ENCODE measurements around the gene ZNF197. TPM values are rescaled to one million over a fixed set of nuclear protein-coding genes. Genes with fewer than 3 reads are reported as not detected.
"Not testable (repeated sequence)": the region's sequence is repeated elsewhere in the genome, so short reads cannot be mapped to it uniquely, and the experiment has no call there.

The ZNF197 gene
- total RNA-seq, 2 experiments from 2014 or later: 3.2 to 3.5 TPM

DNA sequence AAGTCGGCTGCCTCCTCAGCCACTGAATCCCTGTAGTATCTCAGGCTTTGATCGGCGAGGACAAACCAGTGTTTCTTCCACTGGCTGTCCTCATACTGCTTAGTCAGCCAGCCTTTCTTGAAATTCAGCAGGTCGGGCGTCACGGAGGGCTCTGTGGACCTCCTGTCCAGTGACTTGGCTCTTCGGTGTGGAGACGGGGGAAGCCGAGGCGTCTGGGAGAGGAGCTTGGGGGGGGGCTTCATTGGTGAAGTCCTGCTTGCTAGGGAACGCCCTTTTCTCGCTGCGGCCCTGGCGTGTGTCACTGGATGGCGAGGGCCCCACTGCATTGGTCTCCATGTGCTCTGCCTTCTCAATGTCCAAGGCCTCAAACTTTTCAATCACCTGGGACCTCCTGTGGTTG lies 45.1 kb upstream of the ZNF197 start:
- H3K4me3 ChIP-seq (ENCODE audit: low read length); H3K36me3 ChIP-seq (ENCODE audit: insufficient read depth, low read length); intact Hi-C loops (cut with DNase I, micrococcal nuclease); DNase-seq; H3K27ac Mint-ChIP-seq; CTCF ChIA-PET; H3K4me3 Mint-ChIP-seq; H3K4me1 Mint-ChIP-seq (ENCODE audit: low read depth); H3K4me1 ChIP-seq (ENCODE audit: insufficient read depth, low read length); H3K9me3 Mint-ChIP-seq; ATAC-seq (ENCODE audit: poor library complexity); H3K27ac ChIP-seq (ENCODE audit: low read depth in 1 of 2, low read length in 2 of 2): not testable (repeated sequence)
- peaks cover 11 to 59% of the 10 kb centered on the region in 2 experiments for H3K9me3 ChIP-seq (ENCODE audit: control insufficient read depth in 1 of 2, insufficient read depth in 1 of 2, low read length in 2 of 2)
- POLR2A ChIA-PET: interaction anchor here (0.6 kb wide), 1 partner anchor 74 kb away, joined by 4 read pairs; no protein-coding TSS in a partner anchor
- Mint-ChIP-seq H3K36me3 (ENCODE audit: low read depth) (peaks cover 20% of the 10 kb centered on the region), H3K27me3 (peaks cover 28% of the 10 kb centered on the region)
- H3K27me3 ChIP-seq (ENCODE audit: control insufficient read depth in 1 of 2, insufficient read depth in 2 of 2, low read length in 2 of 2): peaks cover 12 to 13% of the 10 kb centered on the region in 2 experiments

DNA sequence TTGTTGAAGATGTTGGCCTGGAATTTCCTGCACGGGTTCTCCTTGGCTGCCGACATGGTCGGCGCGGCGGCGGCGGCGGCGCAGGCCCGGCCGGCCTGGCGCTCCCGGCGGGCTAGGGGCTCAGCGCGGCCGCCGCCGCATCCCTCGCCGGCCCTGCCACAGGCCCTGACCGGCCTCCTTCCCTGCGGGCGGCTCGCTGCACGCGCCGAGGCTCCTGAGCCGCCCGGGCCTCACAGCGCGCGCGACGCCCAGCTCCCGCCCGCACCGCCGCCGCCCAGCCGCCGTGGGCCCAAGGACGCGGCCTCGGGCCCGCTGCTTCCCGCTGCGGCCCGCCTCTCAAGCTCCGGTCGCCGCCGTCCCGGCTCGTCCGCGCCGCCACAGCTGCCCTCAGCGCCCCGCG lies 43.9 kb upstream of the ZNF197 start:
- POLR2A ChIA-PET; H3K4me3 ChIP-seq (ENCODE audit: low read length); H3K27ac ChIP-seq (ENCODE audit: low read depth in 1 of 2, low read length in 2 of 2); ATAC-seq (ENCODE audit: poor library complexity); H3K27ac Mint-ChIP-seq; CTCF ChIA-PET; H3K4me1 ChIP-seq (ENCODE audit: insufficient read depth, low read length); H3K4me3 Mint-ChIP-seq; DNase-seq; H3K9me3 Mint-ChIP-seq; H3K36me3 ChIP-seq (ENCODE audit: insufficient read depth, low read length); intact Hi-C loops (cut with DNase I, micrococcal nuclease); H3K4me1 Mint-ChIP-seq (ENCODE audit: low read depth): not testable (repeated sequence)
- Mint-ChIP-seq H3K27me3 (peaks cover 40% of the 10 kb centered on the region), H3K36me3 (ENCODE audit: low read depth) (peaks cover 14% of the 10 kb centered on the region)
- Histone ChIP-seq H3K9me3 (ENCODE audit: control insufficient read depth in 1 of 2, insufficient read depth in 1 of 2, low read length in 2 of 2) (peaks cover 6 to 54% of the 10 kb centered on the region in 2 experiments), H3K27me3 (ENCODE audit: control insufficient read depth in 1 of 2, insufficient read depth in 2 of 2, low read length in 2 of 2) (peaks cover 21 to 24% of the 10 kb centered on the region in 2 experiments)

DNA sequence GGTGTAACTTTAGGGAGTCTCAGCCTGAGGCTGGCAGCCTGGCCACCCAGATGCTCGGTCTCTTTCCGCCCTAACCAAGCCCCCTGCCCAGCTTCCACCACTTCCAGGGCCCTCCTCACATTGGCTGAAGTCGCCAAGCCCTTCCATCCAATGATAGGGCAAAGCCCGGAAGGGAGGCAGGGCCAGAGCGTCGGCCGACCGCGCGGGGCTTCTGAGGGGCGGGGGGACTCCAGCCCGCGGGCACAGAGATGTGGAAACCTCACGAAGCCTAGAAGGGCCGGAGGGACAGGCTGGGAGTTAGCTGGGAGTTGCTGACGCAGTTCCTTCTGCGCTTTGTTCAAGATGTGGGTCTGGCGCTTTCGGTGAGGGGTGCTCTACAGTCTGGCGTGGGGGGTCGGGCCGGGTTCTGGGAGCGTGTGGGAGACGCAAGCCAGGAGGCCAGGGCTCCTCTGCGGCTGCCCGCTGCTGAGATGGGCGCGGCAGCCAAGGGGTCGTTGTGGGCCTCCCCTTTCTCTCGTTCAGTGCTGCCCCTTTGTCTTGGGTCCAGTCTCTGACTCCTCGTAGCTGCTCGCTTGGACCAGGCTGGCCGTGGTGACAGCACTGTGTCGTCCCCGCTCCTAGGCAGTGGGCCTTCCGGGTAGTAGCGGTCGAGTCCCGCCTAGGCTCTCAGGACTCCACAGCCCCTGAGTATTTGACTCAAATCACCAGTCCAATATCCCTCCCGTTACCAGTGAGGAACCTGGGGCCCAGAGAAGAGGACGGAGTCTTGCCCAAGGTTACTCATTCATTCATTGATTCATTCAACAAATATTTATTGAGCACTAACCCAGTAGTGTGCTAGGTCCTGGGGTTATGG lies 40.0 kb upstream of the ZNF197 start, which contains the start of gene ZNF660:
TSS of gene ZNF660 (plus strand) at position 319 of the 856 bp plus-strand sequence. CDS start 9,230 bp downstream, outside the sequence.
- Mint-ChIP-seq H3K36me3 (ENCODE audit: low read depth) (peaks cover 13% of the 10 kb centered on the region), H3K27ac (no peak within 1 kb of the TSS), H3K4me1 (ENCODE audit: low read depth) (peaks cover 5% of the 10 kb centered on the region), H3K4me3 (peak within 1 kb of the TSS; percentile 30), H3K27me3 (peaks cover 69% of the 10 kb centered on the region), H3K9me3 (peaks cover 4% of the 10 kb centered on the region)
- H3K9me3 ChIP-seq (ENCODE audit: control insufficient read depth in 1 of 2, insufficient read depth in 1 of 2, low read length in 2 of 2): peaks cover 0 to 29% of the 10 kb centered on the region in 2 experiments
- peaks cover 8% of the 10 kb centered on the region for H3K4me1 ChIP-seq (ENCODE audit: insufficient read depth, low read length)
- TF ChIP-seq, protein P1, sequence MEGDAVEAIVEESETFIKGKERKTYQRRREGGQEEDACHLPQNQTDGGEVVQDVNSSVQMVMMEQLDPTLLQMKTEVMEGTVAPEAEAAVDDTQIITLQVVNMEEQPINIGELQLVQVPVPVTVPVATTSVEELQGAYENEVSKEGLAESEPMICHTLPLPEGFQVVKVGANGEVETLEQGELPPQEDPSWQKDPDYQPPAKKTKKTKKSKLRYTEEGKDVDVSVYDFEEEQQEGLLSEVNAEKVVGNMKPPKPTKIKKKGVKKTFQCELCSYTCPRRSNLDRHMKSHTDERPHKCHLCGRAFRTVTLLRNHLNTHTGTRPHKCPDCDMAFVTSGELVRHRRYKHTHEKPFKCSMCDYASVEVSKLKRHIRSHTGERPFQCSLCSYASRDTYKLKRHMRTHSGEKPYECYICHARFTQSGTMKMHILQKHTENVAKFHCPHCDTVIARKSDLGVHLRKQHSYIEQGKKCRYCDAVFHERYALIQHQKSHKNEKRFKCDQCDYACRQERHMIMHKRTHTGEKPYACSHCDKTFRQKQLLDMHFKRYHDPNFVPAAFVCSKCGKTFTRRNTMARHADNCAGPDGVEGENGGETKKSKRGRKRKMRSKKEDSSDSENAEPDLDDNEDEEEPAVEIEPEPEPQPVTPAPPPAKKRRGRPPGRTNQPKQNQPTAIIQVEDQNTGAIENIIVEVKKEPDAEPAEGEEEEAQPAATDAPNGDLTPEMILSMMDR (IDR thresholded peaks at IDR 0.05): no peak
- H3K36me3 ChIP-seq (ENCODE audit: insufficient read depth, low read length): no peaks in the 10 kb centered on the region
- H3K4me3 ChIP-seq (ENCODE audit: low read length): peak within 1 kb of the TSS; percentile 43
- H3K27ac ChIP-seq (ENCODE audit: low read depth in 1 of 2, low read length in 2 of 2): no peak within 1 kb of the TSS
- ATAC-seq (ENCODE audit: poor library complexity) (no peak), DNase-seq (peak in 4 of 14 experiments; percentile 2 to 6 (median 4))
- peaks cover 24 to 26% of the 10 kb centered on the region in 2 experiments for H3K27me3 ChIP-seq (ENCODE audit: control insufficient read depth in 1 of 2, insufficient read depth in 2 of 2, low read length in 2 of 2)
- ChIA-PET CTCF (no interaction called here), POLR2A (no interaction called here)
- intact Hi-C loops (cut with DNase I, micrococcal nuclease): no loop called here

DNA sequence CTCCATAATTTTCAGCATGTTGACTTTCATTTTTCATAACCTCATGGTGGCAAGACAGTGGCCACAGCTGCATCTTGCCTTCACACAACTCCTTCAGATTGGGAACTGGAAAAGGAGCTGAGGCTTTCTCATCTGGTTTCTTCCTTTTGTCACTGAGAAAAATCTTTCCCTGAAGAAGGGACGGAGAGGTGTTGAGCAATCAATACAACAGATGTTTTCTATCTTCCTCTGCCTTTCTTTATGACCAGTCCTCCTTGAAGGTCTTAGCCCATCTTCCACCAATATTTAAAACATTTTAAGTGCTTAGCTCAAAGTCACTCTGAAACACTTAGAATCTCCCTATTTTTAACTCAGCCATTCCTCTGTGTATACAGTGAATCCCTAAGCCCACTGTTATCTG lies 28.2 kb upstream of the ZNF197 start:
- peaks cover 15% of the 10 kb centered on the region for H3K9me3 Mint-ChIP-seq
- intact Hi-C loops (cut with DNase I, micrococcal nuclease): no loop called here
- ChIA-PET POLR2A (no interaction called here), CTCF (no interaction called here)
- ATAC-seq (ENCODE audit: poor library complexity): no peak
- H3K27me3 Mint-ChIP-seq: no peaks in the 10 kb centered on the region
- no peaks in the 10 kb centered on the region for H3K4me1 Mint-ChIP-seq (ENCODE audit: low read depth)
- no peak overlapping the region for H3K27ac Mint-ChIP-seq
- Histone ChIP-seq H3K27me3 (ENCODE audit: control insufficient read depth in 1 of 2, insufficient read depth in 2 of 2, low read length in 2 of 2) (no peaks in the 10 kb centered on the region), H3K9me3 (ENCODE audit: control insufficient read depth in 1 of 2, insufficient read depth in 1 of 2, low read length in 2 of 2) (peaks cover 5 to 13% of the 10 kb centered on the region in 2 experiments), H3K4me1 (ENCODE audit: insufficient read depth, low read length) (no peaks in the 10 kb centered on the region), H3K4me3 (ENCODE audit: low read length) (no peak overlapping the region), H3K27ac (ENCODE audit: low read depth in 1 of 2, low read length in 2 of 2) (no peak overlapping the region), H3K36me3 (ENCODE audit: insufficient read depth, low read length) (no peaks in the 10 kb centered on the region)
- DNase-seq: no peak
- peaks cover 23% of the 10 kb centered on the region for H3K36me3 Mint-ChIP-seq (ENCODE audit: low read depth)
- TF ChIP-seq, protein P1 (IDR thresholded peaks at IDR 0.05): no peak
- no peak overlapping the region for H3K4me3 Mint-ChIP-seq

All from CD4-positive, alpha-beta T cell (primary cell).